Stimulated activated CD4-positive, alpha-beta T cell treated with anti-CD3 and anti-CD28 coated beads, Interleukin-15, amount 100 ng/mL, for 48 hours (primary cell): Measurements from ENCODE around the gene NFIA.
"Not testable (repeated sequence)": the region's sequence is repeated elsewhere in the genome, so short reads cannot be mapped to it uniquely, and the experiment has no call there.

ENCODE experiments used
- DNase-seq, 2 donors: peaks; one replicate each; pipeline ENCODE4 v3.0.0-alpha.2; 2020; ENCODE audit warnings: low read depth in 2 of 2

The NFIA gene

GRCh38 chr1:61271412-61271789 lies 189.0 kb downstream of the NFIA start:
- DNase-seq = no peak

- no peak for DNase-seq
Observed at GRCh38 chr1:61273167-61273705, 190.9 kb downstream of the NFIA start.

DNA sequence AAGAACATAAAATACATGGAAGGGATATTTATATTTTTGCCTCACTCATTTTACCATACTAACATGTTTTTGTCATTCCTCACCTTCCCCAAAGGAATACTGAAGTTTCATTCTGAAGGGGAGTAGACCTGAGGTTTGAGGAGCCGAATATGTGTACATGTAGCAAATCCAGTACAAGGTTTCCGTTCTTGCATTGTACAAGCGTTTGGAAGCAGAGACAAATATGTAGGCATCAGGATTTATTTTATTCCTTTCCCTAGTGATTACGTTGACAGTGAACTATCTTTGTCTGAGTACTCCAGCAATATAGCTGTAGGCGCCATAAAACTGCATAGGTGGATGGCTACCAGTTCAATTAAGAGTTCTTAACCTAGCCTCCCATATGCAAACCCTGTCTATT lies 191.5 kb downstream of the NFIA start:
- DNase-seq = no peak

GRCh38 chr1:61274939-61275338 lies 192.6 kb downstream of the NFIA start:
- DNase-seq = no peak

GRCh38 chr1:61276246-61276645 lies 193.9 kb downstream of the NFIA start:
- no peak for DNase-seq

DNA sequence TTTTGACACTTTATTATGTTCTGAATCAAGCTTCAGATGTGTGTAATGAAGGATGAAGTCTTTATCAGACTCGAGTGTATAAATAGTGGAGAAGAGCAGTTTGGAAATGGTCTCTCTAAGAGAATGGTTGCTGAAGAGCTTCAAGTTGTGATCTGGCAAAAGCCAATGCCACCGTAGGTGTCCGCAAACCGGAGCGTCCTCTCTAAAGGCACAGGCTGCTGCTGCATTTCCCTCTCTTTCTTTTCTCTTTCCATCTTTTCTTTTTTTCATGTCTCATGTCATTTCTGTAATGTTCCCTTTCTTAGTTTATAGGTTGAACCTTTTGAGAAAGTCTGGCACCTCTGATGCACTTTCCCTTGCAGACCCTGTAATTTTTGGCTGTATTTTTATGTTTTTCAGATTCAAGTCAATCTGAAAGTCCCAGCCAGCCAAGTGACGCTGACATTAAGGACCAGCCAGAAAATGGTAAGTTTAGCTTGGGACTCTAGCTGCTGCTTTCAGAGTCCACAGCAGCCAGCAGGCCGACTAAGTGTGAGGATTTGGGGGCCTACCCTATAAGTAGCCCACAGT lies 194.8 kb downstream of the NFIA start:
- no peak for DNase-seq

DNA sequence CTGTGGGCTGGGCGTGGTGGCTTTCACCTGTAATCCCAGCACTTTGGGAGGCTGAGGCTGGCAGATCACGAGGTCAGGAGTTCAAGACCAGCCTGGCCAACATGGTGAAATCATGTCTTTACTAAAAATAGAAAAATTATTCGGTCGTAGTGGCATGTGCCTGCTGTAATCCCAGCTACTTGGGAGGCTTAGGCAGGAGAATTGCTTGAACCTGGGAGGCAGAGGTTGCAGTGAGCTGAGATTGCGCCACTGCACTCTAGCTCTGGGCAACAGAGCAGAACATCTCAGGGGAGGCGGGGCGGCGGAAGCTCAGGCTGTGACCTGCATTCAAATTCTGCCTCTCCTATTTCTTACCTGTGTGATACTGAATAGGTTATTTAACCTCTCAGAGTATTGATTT lies 196.1 kb downstream of the NFIA start:
- DNase-seq = not testable (repeated sequence)

- DNase-seq = no peak
Observed at GRCh38 chr1:61278966-61279365, 196.6 kb downstream of the NFIA start.

- no peak for DNase-seq
Observed at GRCh38 chr1:61279570-61279969, 197.2 kb downstream of the NFIA start.

DNA sequence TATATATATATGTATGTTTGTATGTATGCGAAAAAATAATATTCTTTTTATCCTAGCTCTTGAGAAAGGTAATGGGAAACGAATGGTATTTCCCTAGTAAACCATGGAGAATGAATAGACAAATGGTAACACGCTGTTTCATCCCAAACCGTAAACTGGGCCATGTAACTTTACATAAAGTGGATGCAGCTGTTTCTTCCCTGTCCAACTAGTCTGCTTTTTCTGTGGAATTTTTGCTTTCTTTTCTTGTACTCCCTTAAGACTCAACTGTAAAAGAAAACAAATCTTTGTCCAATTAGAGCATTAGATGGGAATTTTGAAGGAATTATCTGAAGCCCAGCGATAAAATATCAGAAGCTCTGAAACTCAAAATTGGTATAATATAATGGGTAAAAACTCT lies 198.1 kb downstream of the NFIA start:
- no peak for DNase-seq

GRCh38 chr1:61282387-61282786 lies 200.0 kb downstream of the NFIA start:
- DNase-seq = no peak

DNA sequence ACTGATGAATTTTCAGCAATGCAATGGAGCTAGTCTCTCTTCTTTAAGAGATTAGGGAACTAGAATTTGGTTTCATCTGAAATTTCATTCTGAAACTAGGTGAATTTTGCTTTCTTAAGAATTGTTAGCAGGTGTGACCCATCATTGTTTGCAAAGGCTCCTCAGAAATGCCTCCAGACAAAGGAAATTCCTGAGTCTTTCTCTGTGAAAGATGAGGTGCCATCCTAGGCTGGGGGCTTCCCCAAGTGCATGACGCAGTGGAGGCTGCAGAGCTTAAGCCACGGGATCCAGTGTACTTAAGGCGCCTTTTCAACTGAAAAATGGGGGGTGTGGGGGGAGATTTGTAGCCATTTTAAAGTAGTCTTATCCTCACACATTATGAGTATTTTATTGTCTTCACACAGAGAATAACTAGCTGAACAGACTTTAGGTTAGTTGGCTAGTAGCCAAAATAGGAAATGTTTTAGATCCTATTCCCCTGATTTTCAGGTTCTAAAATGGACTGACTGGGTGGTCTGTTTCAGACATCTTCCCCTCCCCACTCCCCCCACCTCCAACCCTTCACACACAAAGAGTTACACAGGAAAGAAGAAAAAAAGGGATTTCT lies 202.0 kb downstream of the NFIA start:
- no peak for DNase-seq

GRCh38 chr1:61284936-61285335 lies 202.6 kb downstream of the NFIA start:
- DNase-seq = no peak

DNA sequence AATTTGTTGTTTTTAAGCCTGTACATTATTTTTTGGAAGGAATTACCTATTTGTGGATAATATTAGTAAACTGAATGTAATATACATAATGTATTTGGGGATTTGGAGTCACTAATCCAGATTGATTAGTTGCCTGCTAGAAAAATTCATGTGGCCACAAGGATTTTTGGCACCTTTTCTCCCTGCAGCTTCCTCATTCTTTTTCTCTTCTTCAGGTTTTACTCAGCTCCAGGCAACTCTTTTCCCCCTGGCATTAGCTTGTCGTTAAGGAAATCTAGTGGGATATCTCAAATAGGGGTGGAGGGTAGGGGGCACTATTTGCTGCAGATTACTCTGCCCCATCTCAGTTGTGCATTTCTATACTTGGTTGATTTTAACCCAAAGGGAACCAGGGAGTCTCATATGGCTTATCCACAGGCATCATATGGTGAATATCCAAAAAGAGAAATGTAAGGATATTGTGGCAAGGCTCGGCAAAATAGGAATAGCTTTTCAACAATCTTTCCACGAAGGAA lies 203.1 kb downstream of the NFIA start:
- DNase-seq = no peak

DNA sequence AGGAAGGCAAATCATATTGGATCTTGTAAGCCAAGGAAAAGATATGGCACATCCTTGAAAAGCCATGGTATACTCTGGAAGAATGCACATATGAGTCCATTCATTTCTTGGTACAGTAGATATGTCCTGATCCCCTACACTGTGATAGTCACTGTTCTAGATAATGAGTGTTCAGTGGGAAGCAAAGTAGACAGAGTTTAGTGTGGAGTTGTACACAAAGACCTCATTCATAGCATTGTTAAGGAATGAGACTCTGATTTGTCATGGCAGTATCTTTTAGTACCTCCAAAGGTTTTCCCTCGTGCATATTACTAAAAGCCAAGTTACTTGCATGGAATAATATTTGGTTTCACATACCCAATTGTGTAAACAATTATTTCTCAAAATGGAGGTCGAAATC lies 204.7 kb downstream of the NFIA start:
- no peak for DNase-seq

GRCh38 chr1:61287734-61288133 lies 205.4 kb downstream of the NFIA start:
- DNase-seq = no peak

- no peak for DNase-seq
Observed at GRCh38 chr1:61289232-61290098, 207.1 kb downstream of the NFIA start.

- no peak for DNase-seq
Observed at GRCh38 chr1:61290525-61290924, 208.2 kb downstream of the NFIA start.

DNA sequence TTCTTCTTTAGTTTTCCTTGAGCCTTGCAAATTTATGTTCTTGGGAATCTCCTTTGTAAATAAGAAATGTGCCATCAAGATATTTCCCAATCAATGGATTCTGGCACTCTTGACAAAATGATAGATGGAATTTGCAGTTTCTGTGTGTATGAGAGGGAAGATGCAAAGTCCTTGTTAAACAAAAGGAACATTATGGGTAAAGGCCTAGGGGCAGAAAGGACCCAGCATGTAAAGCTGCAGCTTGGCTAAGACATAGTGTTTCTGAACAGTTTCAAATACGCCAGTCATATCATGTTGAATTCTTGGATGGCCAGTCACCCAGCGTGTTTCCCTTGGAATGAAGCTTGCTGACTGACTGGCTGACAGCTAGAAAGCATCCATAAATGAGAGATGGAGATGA lies 210.8 kb downstream of the NFIA start:
- DNase-seq = no peak

DNA sequence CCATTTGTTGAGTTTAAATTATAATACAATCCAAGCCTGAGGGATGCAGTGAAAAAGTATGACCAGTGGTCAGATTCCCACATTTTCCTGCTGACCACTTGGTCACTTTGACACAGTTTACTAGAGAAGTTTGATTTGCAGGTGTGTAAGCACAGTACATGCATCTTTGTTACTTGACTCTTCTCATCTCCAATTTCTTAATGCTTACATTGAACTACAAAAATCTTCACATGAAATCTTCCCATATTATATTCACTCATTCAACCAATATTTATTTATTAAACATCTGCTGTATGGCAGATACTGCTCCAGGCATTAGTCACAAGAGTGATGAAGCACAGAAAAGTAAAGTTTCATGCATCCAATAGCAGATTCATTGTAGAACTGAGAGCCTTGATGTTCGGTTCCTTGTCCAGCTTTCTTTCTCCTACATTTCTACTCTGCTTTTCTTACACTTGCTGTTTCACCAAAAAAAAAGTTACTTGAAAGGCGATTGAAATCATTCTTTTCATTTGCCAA lies 211.7 kb downstream of the NFIA start:
- DNase-seq = no peak

DNA sequence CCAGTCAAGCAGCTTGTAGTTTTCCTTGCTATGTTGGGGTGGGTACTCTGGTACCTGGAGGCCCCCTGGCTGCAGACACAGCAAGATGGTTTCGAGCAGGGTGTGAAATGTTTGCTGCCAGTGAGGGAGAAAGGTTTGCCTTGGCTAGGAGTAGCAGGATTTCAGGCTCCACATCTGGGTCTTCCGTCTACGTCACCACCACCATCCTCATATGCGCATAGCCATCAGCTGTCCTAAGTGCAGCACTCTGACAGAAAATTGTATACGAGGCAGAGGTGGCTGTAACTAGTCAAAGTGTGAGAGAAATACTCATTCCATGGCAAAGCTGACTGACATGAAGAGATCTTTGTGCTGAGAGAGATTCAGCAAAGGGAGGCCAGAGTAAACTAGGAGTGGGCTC lies 212.6 kb downstream of the NFIA start:
- DNase-seq = no peak

DNA sequence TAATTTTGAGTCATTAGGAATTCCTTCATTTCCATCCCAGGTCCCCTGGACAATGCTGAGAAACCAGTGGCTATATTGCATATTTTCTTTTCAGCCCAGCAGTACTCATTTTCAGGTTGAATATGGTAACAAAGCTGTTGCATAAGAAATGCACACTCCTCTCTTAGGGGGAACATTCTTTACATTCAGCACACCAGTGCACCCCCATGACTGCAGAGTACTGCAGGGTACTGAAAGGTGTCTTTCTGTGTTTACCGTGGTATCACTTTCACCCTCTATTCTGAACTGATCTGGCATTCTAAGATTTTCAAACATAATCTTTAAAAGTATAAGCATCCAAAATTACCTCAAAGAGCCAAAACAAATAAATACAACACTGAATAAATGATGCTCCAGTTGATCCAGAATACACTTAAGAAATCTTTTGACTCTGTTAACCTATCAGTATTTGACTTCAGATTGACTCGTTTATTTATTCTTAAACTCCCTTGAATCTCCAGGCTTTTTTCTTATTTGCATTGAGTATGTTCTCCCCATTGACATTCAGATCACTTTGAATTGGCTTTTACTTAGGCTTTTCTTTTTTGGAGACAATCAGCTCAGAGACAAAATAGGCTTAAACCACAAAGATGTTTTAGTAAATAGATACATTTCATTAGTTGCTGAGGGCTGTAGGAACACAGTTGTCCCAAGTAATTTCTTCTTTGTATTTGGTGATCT lies 213.6 kb downstream of the NFIA start:
- no peak for DNase-seq
